Pancreas (tissue), 10 donors: ENCODE results near the gene CDHR2. TPM values are rescaled to one million over a fixed set of nuclear protein-coding genes. Genes with fewer than 3 reads are reported as not detected.

Experiments
- ATAC-seq, 4 donors: fragments of 200-7000 bp; cut with Tn5 transposase; one replicate each; pipeline versions ENCODE4 v1.8.0 to v1.9.1; 2020; ENCODE audit warnings: mild to moderate bottlenecking in 4 of 4, moderate library complexity in 4 of 4
- DNase-seq, 6 donors: peaks; one replicate each; pipeline ENCODE4 v3.0.0-alpha.2; 2020
- FAIRE-seq: peaks from 2 replicates; lab custom pipeline; 2012; peaks lifted over from hg19 to GRCh38; lab: Jason Lieb, UNC
- H3K27ac ChIP-seq, 4 donors: fragments of 200-600 bp; sonication (generic); 1 replicate in 3 of 4; 2 replicates in 1 of 4; pipeline versions ENCODE4 v1.5.0 to v1.8.0; 2020
- H3K27me3 ChIP-seq, 4 donors: fragments of 200-600 bp; one replicate each; pipeline ENCODE4 v1.8.0; 2021
- H3K36me3 ChIP-seq, 3 donors: fragments of 200-600 bp; sonication (generic) in 1 of 3; one replicate each; pipeline versions ENCODE4 v1.5.0 to v1.8.0; 2020 to 2021
- H3K4me1 ChIP-seq, 3 donors: fragments of 200-600 bp; one replicate each; pipeline ENCODE4 v1.8.0; 2021
- H3K4me3 ChIP-seq, 4 donors: fragments of 200-600 bp; sonication (generic) in 2 of 4; one replicate each; pipeline versions ENCODE4 v1.5.0 to v1.8.0; 2020 to 2021
- H3K9me3 ChIP-seq, 4 donors: fragments of 200-600 bp; one replicate each; pipeline ENCODE4 v1.8.0; 2021
- CTCF ChIP-seq, 4 donors: fragments of 200-600 bp; sonication (generic) in 3 of 4; IDR thresholded peaks; one replicate each; pipeline versions ENCODE4 v1.5.0 to v1.8.0; 2021; ENCODE audit warnings: antibody characterized with exemption in 4 of 4
- WGBS, 2 donors: extraction: QIAGEN DNeasy Blood & Tissue Kit; methylation state at CpG; one replicate each; pipeline ENCODE4 v1.1.7; 2013; 5-methylcytosine and 5-hydroxymethylcytosine counted together
- intact Hi-C, 3 donors: fragments of 100-400 bp; cut with DNase I; formaldehyde crosslinking; loops; one replicate each; pipeline versions ENCODE4 v1.11.1 to v1.14.2; 2022
- polyA plus RNA-seq, 2 donors: library from polyadenylated mRNA; stranded (reverse); fragments of 200-250 nt; gene quantifications; one replicate each; pipeline ENCODE4 v1.2.3, GENCODE V29; 2013
- total RNA-seq, 6 donors: library from RNA; stranded (reverse); fragmentation: NEBNext Ultra II Directional in 4 of 6; extraction: Animal tissue kit (Norgen Biotek cat#: 25700) in 4 of 6; gene quantifications; one replicate each; pipeline versions ENCODE4 v1.2.1 to v1.2.4, GENCODE V29; 2021 to 2023
- donor health status: healthy with polysubstance abuse.
- donor health status: DM: no; HTN: no; CAD: no; lungs with moderate emphysema.
- donor health status: DM: no; HTN: no; CAD: no.
- donor health status: control.
- donor health status: control.
- donor health status: Bipolar disorder and iron deficiency.
- donor health status: DM: yes; HTN: yes; CAD: no.
- donor health status: DM: no; HTN: no; CAD: no.
- donor health status: DM: no; HTN: no; CAD: no.
- donor health status: DM: yes; HTN: yes; CAD: no.

CDHR2 gene
- total and polyA plus RNA-seq, 8 donors: 0.19 to 1.1 (median 0.26) TPM; not detected in 1

GRCh38 chr5:176609724-176610434 lies 60.7 kb downstream of the CDHR2 start, which contains the start of gene GPRIN1:
GPRIN1 (minus strand) TSS chr5:176610156; CDS start chr5:176599834, 10,322 bp downstream.
- no peaks in the 10 kb centered on the region for H3K9me3 ChIP-seq
- WGBS, 2 donors: 0 to 1% methylated on average over 55 to 101 of the region's 101 CpGs
- peak within 1 kb of the TSS; percentile 29 to 69 (median 43) for H3K4me3 ChIP-seq
- H3K27ac ChIP-seq: no peak within 1 kb of the TSS
- TF ChIP-seq CTCF (IDR thresholded peaks at IDR 0.05): no peak
- ATAC-seq (peak; percentile 84 to 94 (median 90)), FAIRE-seq (no peak), DNase-seq (peak in 5 of 6 donors; percentile 23 to 88 (median 51))
- H3K27me3 ChIP-seq: no peaks in the 10 kb centered on the region
- no peaks in the 10 kb centered on the region for H3K4me1 ChIP-seq
- intact Hi-C loops: no loop called here
- no peaks in the 10 kb centered on the region for H3K36me3 ChIP-seq

DNA sequence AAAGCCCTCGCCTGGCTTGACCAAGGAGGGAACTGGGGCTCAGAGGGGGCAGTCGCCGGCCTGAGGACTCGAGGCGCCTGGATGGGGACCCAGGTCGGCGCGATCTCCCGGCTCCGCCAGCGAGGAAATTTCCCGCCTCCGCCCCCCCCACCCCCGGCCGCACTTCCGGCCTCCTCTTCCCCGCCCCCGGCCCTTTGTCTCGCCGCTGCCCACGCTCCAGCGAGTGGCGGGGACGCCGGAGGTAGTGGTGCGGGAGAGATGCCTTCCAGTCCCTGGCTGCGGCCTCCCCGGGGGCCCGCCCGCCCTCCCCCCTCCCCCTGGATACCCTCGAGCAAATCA lies 61.3 kb downstream of the CDHR2 start:
- Histone ChIP-seq H3K4me1 (no peaks in the 10 kb centered on the region), H3K4me3 (peak overlapping the region; percentile 29 to 69 (median 43)), H3K9me3 (no peaks in the 10 kb centered on the region), H3K27me3 (no peaks in the 10 kb centered on the region), H3K27ac (no peak overlapping the region), H3K36me3 (no peaks in the 10 kb centered on the region)
- WGBS, 2 donors: 2 to 4% methylated on average over 22 to 31 of the region's 31 CpGs
- TF ChIP-seq CTCF (IDR thresholded peaks at IDR 0.05): no peak
- FAIRE-seq (no peak), DNase-seq (no peak), ATAC-seq (peak in 2 of 4 donors; percentile 10 to 13)
- intact Hi-C loops: no loop called here

- no peak for TF ChIP-seq CTCF (IDR thresholded peaks at IDR 0.05)
- 9 to 11% methylated on average over 10 of the region's 10 CpGs for WGBS, 2 donors
Observed at GRCh38 chr5:176611435-176611834, 62.3 kb downstream of the CDHR2 start.

GRCh38 chr5:176612008-176612407 lies 62.9 kb downstream of the CDHR2 start:
- Histone ChIP-seq H3K36me3 (no peaks in the 10 kb centered on the region), H3K4me1 (no peaks in the 10 kb centered on the region), H3K27me3 (no peaks in the 10 kb centered on the region), H3K27ac (no peak overlapping the region), H3K9me3 (no peaks in the 10 kb centered on the region), H3K4me3 (no peak overlapping the region)
- no peak for FAIRE-seq
- intact Hi-C loops: no loop called here
- WGBS, 2 donors: 75 to 78% methylated on average over 6 of the region's 6 CpGs
- ATAC-seq: no peak
- no peak for TF ChIP-seq CTCF (IDR thresholded peaks at IDR 0.05)
- no peak for DNase-seq

More at GRCh38 chr5:176611435-176611834, 62.3 kb downstream of the CDHR2 start:
- ATAC-seq (peak in 3 of 4 donors; percentile 50 to 70 (median 51)), FAIRE-seq (no peak), DNase-seq (peak in 5 of 6 donors; percentile 63 to 85 (median 80))
- no peak overlapping the region for H3K27ac ChIP-seq
- intact Hi-C loops: no loop called here
- H3K9me3 ChIP-seq: no peaks in the 10 kb centered on the region
- H3K27me3 ChIP-seq: no peaks in the 10 kb centered on the region
- H3K4me1 ChIP-seq: no peaks in the 10 kb centered on the region
- no peak overlapping the region for H3K4me3 ChIP-seq
- no peaks in the 10 kb centered on the region for H3K36me3 ChIP-seq

DNA sequence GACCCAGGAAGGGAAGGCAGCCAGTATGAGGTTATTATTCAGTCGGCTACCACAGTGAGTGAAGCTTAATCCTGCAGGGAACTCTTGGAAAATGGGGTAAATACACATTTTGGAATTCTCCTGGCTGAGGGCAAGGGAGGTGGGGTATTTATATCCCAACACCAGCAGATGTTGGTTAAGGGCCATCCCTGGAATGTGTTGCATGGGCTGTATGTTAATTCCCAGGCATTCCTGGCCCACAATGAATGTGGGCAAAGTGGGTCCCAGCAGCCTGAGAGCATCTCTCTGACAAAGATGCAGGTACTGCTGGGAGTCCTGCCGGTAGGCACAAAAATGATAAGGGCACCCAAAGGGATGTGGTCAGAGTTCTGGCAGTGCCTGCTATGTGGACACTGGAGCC lies 63.7 kb downstream of the CDHR2 start:
- FAIRE-seq (no peak), DNase-seq (no peak), ATAC-seq (no peak)
- Histone ChIP-seq H3K4me1 (no peaks in the 10 kb centered on the region), H3K4me3 (no peak overlapping the region), H3K27me3 (peaks cover 0 to under 1% (median 0%) of the 10 kb centered on the region in 4 donors), H3K36me3 (no peaks in the 10 kb centered on the region), H3K9me3 (no peaks in the 10 kb centered on the region), H3K27ac (no peak overlapping the region)
- TF ChIP-seq CTCF (IDR thresholded peaks at IDR 0.05): no peak
- 43 to 47% methylated on average over 2 of the region's 2 CpGs for WGBS, 2 donors
- intact Hi-C loops: no loop called here
